ENCODE measurements around the gene CALN1.

The CALN1 gene

GRCh38 chr7:72429316-72429715 is 17.2 kb upstream of the CALN1 start:
- Histone ChIP-seq H3K27me3 (replicated peaks; ENCODE audit: insufficient read depth, low read length) (no peaks in the 10 kb centered on the region), H3K27ac (ENCODE audit: low read length) (no peak overlapping the region), H2AFZ (ENCODE audit: low read length) (no peak overlapping the region), H4K20me1 (ENCODE audit: insufficient read depth, low read length) (no peaks in the 10 kb centered on the region), H3K9me2 (replicated peaks; ENCODE audit: insufficient read depth, low read length) (no peaks in the 10 kb centered on the region), H3K9me3 (replicated peaks; ENCODE audit: insufficient read depth, low read length) (no peaks in the 10 kb centered on the region), H3F3A (ENCODE audit: insufficient read depth, low read length) (no peaks in the 10 kb centered on the region), H3K36me3 (replicated peaks; ENCODE audit: insufficient read depth, low read length) (no peaks in the 10 kb centered on the region), H3K4me1 (ENCODE audit: low read length) (no peaks in the 10 kb centered on the region), H3K79me2 (ENCODE audit: low read length) (no peaks in the 10 kb centered on the region), H3K4me2 (ENCODE audit: low read depth, low read length) (no peak overlapping the region), H3K9ac (ENCODE audit: low read length) (no peak overlapping the region), H3K4me3 (ENCODE audit: low read length) (no peak overlapping the region)
- TF ChIP-seq CTCF (IDR thresholded peaks at IDR 0.05; ENCODE audit: low read length) (no peak), EZH2 (optimal IDR thresholded peaks at IDR 0.05; ENCODE audit: low read depth, low read length) (no peak), EZH2phosphoT487 (IDR thresholded peaks at IDR 0.05; ENCODE audit: low read length) (no peak)
- no peak for DNase-seq

GRCh38 chr7:72416846-72417245 is 4.7 kb upstream of the CALN1 start:
- H3K79me2 ChIP-seq (ENCODE audit: low read length) = no peaks in the 10 kb centered on the region
- no peaks in the 10 kb centered on the region for H3K9me2 ChIP-seq (replicated peaks; ENCODE audit: insufficient read depth, low read length)
- H3K27ac ChIP-seq (ENCODE audit: low read length) = no peak overlapping the region
- DNase-seq = no peak
- no peaks in the 10 kb centered on the region for H3K4me1 ChIP-seq (ENCODE audit: low read length)
- H3K4me2 ChIP-seq (ENCODE audit: low read depth, low read length) = no peak overlapping the region
- no peak for TF ChIP-seq EZH2 (optimal IDR thresholded peaks at IDR 0.05; ENCODE audit: low read depth, low read length)
- TF ChIP-seq EZH2phosphoT487 (IDR thresholded peaks at IDR 0.05; ENCODE audit: low read length) = no peak
- TF ChIP-seq CTCF (IDR thresholded peaks at IDR 0.05; ENCODE audit: low read length) = no peak
- no peaks in the 10 kb centered on the region for H3F3A ChIP-seq (ENCODE audit: insufficient read depth, low read length)
- H3K27me3 ChIP-seq (replicated peaks; ENCODE audit: insufficient read depth, low read length) = no peaks in the 10 kb centered on the region
- no peak overlapping the region for H3K4me3 ChIP-seq (ENCODE audit: low read length)
- H4K20me1 ChIP-seq (ENCODE audit: insufficient read depth, low read length) = no peaks in the 10 kb centered on the region
- no peaks in the 10 kb centered on the region for H3K9me3 ChIP-seq (replicated peaks; ENCODE audit: insufficient read depth, low read length)
- no peak overlapping the region for H2AFZ ChIP-seq (ENCODE audit: low read length)
- H3K9ac ChIP-seq (ENCODE audit: low read length) = no peak overlapping the region
- H3K36me3 ChIP-seq (replicated peaks; ENCODE audit: insufficient read depth, low read length) = no peaks in the 10 kb centered on the region

- no peak overlapping the region for H2AFZ ChIP-seq (ENCODE audit: low read length)
- H4K20me1 ChIP-seq (ENCODE audit: insufficient read depth, low read length) = no peaks in the 10 kb centered on the region
- H3K9ac ChIP-seq (ENCODE audit: low read length) = no peak overlapping the region
- no peaks in the 10 kb centered on the region for H3K36me3 ChIP-seq (replicated peaks; ENCODE audit: insufficient read depth, low read length)
- H3K4me3 ChIP-seq (ENCODE audit: low read length) = no peak overlapping the region
- DNase-seq = no peak
- H3K9me3 ChIP-seq (replicated peaks; ENCODE audit: insufficient read depth, low read length) = no peaks in the 10 kb centered on the region
- TF ChIP-seq CTCF (IDR thresholded peaks at IDR 0.05; ENCODE audit: low read length) (no peak), EZH2phosphoT487 (IDR thresholded peaks at IDR 0.05; ENCODE audit: low read length) (no peak), EZH2 (optimal IDR thresholded peaks at IDR 0.05; ENCODE audit: low read depth, low read length) (no peak)
- H3F3A ChIP-seq (ENCODE audit: insufficient read depth, low read length) = no peaks in the 10 kb centered on the region
- no peak overlapping the region for H3K4me2 ChIP-seq (ENCODE audit: low read depth, low read length)
- H3K27me3 ChIP-seq (replicated peaks; ENCODE audit: insufficient read depth, low read length) = no peaks in the 10 kb centered on the region
- no peaks in the 10 kb centered on the region for H3K79me2 ChIP-seq (ENCODE audit: low read length)
- H3K27ac ChIP-seq (ENCODE audit: low read length) = no peak overlapping the region
- no peaks in the 10 kb centered on the region for H3K9me2 ChIP-seq (replicated peaks; ENCODE audit: insufficient read depth, low read length)
- no peaks in the 10 kb centered on the region for H3K4me1 ChIP-seq (ENCODE audit: low read length)
Observed at GRCh38 chr7:72415586-72415985, 3.4 kb upstream of the CALN1 start.
